Measurements from ENCODE around the gene CHCHD10. TPM values are rescaled to one million over a fixed set of nuclear protein-coding genes. Genes with fewer than 3 reads are reported as not detected.

The CHCHD10 gene
- total and polyA plus RNA-seq, 2 of the 8 experiments (the other 6 are each of a cell fraction or from before 2014, with no cell fraction given), result 58.3 to 94.5 TPM

- TF ChIP-seq CHD7 (IDR thresholded peaks at IDR 0.05; ENCODE audit: insufficient replicate concordance, low read length) (no peak), JUN (IDR thresholded peaks at IDR 0.05; ENCODE audit: low read depth, low read length) (no peak), POU5F1 (IDR thresholded peaks at IDR 0.05; ENCODE audit: low read depth, low read length) (no peak), GTF2F1 (IDR thresholded peaks at IDR 0.05; ENCODE audit: borderline replicate concordance, low read depth, low read length) (no peak)
Observed at GRCh38 chr22:23773483-23774113, 5.8 kb upstream of the CHCHD10 start (continued).
